Esophagus muscularis mucosa (tissue), 4 donors: ENCODE data around the gene SPIRE1.

ENCODE experiments used
- EP300 ChIP-seq: sonication (generic); formaldehyde crosslinking; IDR thresholded peaks from one replicate; pipeline ENCODE4 v1.6.1; 2017; ENCODE audit warnings: antibody characterized with exemption
- POLR2A ChIP-seq: fragments of 450-650 bp; IDR thresholded peaks from one replicate; pipeline ENCODE4 v1.6.1; 2017; ENCODE audit warnings: antibody characterized with exemption, moderate library complexity, mild to moderate bottlenecking, low read depth
- POLR2AphosphoS5 ChIP-seq, 2 donors: sonication (generic); formaldehyde crosslinking; IDR thresholded peaks; one replicate each; pipeline ENCODE4 v1.6.1; 2017; ENCODE audit warnings: antibody characterized with exemption in 2 of 2
- TF ChIP-seq, protein P1 (sequence below), 3 experiments: fragments of 200-600 bp in 2 of 3; fragments of 450-650 bp in 1 of 3; sonication (generic) in 2 of 3; IDR thresholded peaks; one replicate each; pipeline ENCODE4 v1.5.1; 2017 to 2019; ENCODE audit warnings: antibody characterized with exemption in 3 of 3, mild to moderate bottlenecking in 2 of 3, moderate library complexity in 1 of 3

DNA sequence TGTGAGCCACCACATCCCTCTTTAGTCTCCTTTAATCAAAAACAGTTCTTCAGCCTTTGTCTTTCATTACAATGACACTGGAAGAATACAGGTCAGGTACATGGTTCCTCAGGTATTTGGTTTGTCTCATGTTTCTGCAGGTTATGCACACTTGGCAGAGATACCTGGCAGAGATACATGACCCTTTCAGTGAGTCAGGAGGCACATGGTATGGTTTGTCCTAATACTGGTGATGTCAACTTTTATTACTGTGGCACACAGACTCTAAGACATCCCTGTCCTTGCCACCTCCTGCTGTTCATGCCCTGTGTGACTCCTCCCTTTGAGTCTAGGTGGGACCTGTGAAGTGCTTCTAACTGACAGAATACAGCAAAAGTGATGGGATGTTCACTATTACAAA is 58.4 kb downstream of the SPIRE1 start:
- TF ChIP-seq POLR2A (no peak), POLR2AphosphoS5 (IDR thresholded peaks at IDR 0.05) (no peak), EP300 (no peak)
- TF ChIP-seq, protein P1, sequence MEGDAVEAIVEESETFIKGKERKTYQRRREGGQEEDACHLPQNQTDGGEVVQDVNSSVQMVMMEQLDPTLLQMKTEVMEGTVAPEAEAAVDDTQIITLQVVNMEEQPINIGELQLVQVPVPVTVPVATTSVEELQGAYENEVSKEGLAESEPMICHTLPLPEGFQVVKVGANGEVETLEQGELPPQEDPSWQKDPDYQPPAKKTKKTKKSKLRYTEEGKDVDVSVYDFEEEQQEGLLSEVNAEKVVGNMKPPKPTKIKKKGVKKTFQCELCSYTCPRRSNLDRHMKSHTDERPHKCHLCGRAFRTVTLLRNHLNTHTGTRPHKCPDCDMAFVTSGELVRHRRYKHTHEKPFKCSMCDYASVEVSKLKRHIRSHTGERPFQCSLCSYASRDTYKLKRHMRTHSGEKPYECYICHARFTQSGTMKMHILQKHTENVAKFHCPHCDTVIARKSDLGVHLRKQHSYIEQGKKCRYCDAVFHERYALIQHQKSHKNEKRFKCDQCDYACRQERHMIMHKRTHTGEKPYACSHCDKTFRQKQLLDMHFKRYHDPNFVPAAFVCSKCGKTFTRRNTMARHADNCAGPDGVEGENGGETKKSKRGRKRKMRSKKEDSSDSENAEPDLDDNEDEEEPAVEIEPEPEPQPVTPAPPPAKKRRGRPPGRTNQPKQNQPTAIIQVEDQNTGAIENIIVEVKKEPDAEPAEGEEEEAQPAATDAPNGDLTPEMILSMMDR (IDR thresholded peaks at IDR 0.05): no peak
